K562 (cell line): ENCODE data around the gene SLC7A5. TPM values are rescaled to one million over a fixed set of nuclear protein-coding genes. Genes with fewer than 3 reads are reported as not detected.

Source experiments
- BRD9 ChIP-seq: fragments of 450-650 bp; IDR thresholded peaks from 2 replicates; pipeline ENCODE4 v1.6.1; 2018; ENCODE audit warnings: low read depth; ENCODE audit not compliant: partially characterized antibody
- HMBOX1 ChIP-seq: sonication (generic); IDR thresholded peaks from 2 replicates; pipeline ENCODE4 v1.6.1; 2016
- POLR2G ChIP-seq: fragments of 200-400 bp; formaldehyde crosslinking; IDR thresholded peaks from 2 replicates; pipeline ENCODE4 v1.6.1; 2017; ENCODE audit warnings: low read depth, mild to moderate bottlenecking, antibody characterized with exemption, low read length, moderate library complexity
- PPARD ChIP-seq: fragments of 250-450 bp; sonication (Bioruptor Pico); IDR thresholded peaks from 2 replicates; pipeline ENCODE4 v1.8.0; 2022; ENCODE audit warnings: inconsistent platforms, mild to moderate bottlenecking, moderate library complexity
- PRMT5 ChIP-seq: sonication (generic); formaldehyde crosslinking; IDR thresholded peaks from 2 replicates; pipeline ENCODE4 v1.5.0; 2020; ENCODE audit warnings: missing genetic modification reagents
- TBL1XR1 ChIP-seq, 2 experiments: IDR thresholded peaks; 2 replicates each; pipeline ENCODE4 v1.6.1; 2012; ENCODE audit warnings: improper control_type of control experiment in 2 of 2, low read length in 2 of 2, mild to moderate bottlenecking in 1 of 2
- ZBTB33 ChIP-seq: sonication (generic); formaldehyde crosslinking; IDR thresholded peaks from 2 replicates; pipeline ENCODE4 v1.8.1; 2023; ENCODE audit warnings: mild to moderate bottlenecking, missing genetic modification reagents
- ZNF655 ChIP-seq: fragments of 250-450 bp; sonication (Bioruptor Pico); IDR thresholded peaks from 2 replicates; pipeline ENCODE4 v1.5.0; 2021
- polyA plus RNA-seq, 8 experiments: library from polyadenylated mRNA; depleted of rRNA in 4 of 8; stranded (reverse) in 5 of 8; unstranded in 3 of 8; fragments of >200 nt; fragmentation: Nextera tagmentation in 2 of 8; fragmentation: Illumina TruSeq in 1 of 8; extraction: Ambion mirVana in 2 of 8; extraction: Trizol in 1 of 8; gene quantifications; 2 replicates each; pipeline versions ENCODE4 v1.2.1 to v1.2.3, GENCODE V29; 2011 to 2014; ENCODE audit warnings: inconsistent platforms in 1 of 8, missing spikeins in 1 of 8
- total RNA-seq, 7 experiments: library from RNA; depleted of rRNA in 6 of 7; stranded (reverse); fragments of >200 nt in 6 of 7; fragmentation: Illumina TruSeq in 2 of 7; extraction: Trizol in 2 of 7; gene quantifications; 2 replicates each; pipeline versions ENCODE4 v1.2.1 to v1.2.3, GENCODE V29; 2011 to 2021; ENCODE audit warnings: low replicate concordance in 1 of 7

The SLC7A5 gene
- total and polyA plus RNA-seq, 9 of the 15 experiments (the other 6 are each of a cell fraction or from before 2014, with no cell fraction given), result 1.9 to 220 (median 18.6) TPM

- TF ChIP-seq ZNF655 (no peak), HMBOX1 (no peak), PRMT5 (CRISPR knock-in tag) (no peak), POLR2G (peak; percentile 70), BRD9 (no peak), PPARD (CRISPR knock-in tag) (no peak), ZBTB33 (peak; percentile 62; the same call in 1 of the 2 replicates), TBL1XR1 (IDR thresholded peaks at IDR 0.05; ENCODE audit: low read length in 2 of 2) (no peak)
- TF ChIP-seq, all 486 proteins: peak for 14
These were observed 13.2 kb downstream of the SLC7A5 start (continued) for GRCh38 chr16:87855852-87856715.
